Measurements from ENCODE around the gene MTMR3. TPM values are rescaled to one million over a fixed set of nuclear protein-coding genes. Genes with fewer than 3 reads are reported as not detected.

MTMR3 gene
- total and polyA plus RNA-seq, 8 donors = 37.4 to 55.4 (median 44.9) TPM

DNA sequence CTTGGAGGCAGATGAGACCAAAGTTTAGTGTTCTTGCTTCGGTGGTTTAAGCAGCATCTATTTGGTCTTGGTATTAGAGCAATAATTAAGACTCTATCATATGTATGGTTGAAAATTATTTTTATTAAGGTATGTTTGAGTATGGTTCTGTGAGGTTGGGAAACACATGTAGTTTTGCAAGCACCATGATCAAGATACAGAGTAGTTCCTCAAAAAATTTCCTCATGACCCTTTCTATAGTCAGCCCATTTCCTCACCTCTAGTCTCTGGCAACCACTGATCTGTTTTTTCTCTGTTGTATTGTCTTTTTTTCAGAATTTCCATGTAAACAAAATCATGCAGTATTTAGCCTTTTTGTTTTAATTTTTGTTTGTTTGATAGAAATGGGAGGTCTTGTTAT is 18.4 kb downstream of the MTMR3 start:
- Histone ChIP-seq H3K4me3 (no peak overlapping the region), H3K27ac (peak overlapping the region in 1 of 2 donors; percentile 68), H3K4me1 (peaks cover 8 to 70% of the 10 kb centered on the region in 2 donors), H3K9me3 (no peaks in the 10 kb centered on the region), H3K27me3 (no peaks in the 10 kb centered on the region), H3K36me3 (no peaks in the 10 kb centered on the region)
- intact Hi-C loops (cut with DNase I) = no loop called here
- DNase-seq (no peak), ATAC-seq (no peak)
- TF ChIP-seq, protein P1, sequence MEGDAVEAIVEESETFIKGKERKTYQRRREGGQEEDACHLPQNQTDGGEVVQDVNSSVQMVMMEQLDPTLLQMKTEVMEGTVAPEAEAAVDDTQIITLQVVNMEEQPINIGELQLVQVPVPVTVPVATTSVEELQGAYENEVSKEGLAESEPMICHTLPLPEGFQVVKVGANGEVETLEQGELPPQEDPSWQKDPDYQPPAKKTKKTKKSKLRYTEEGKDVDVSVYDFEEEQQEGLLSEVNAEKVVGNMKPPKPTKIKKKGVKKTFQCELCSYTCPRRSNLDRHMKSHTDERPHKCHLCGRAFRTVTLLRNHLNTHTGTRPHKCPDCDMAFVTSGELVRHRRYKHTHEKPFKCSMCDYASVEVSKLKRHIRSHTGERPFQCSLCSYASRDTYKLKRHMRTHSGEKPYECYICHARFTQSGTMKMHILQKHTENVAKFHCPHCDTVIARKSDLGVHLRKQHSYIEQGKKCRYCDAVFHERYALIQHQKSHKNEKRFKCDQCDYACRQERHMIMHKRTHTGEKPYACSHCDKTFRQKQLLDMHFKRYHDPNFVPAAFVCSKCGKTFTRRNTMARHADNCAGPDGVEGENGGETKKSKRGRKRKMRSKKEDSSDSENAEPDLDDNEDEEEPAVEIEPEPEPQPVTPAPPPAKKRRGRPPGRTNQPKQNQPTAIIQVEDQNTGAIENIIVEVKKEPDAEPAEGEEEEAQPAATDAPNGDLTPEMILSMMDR (IDR thresholded peaks at IDR 0.05) = no peak

DNA sequence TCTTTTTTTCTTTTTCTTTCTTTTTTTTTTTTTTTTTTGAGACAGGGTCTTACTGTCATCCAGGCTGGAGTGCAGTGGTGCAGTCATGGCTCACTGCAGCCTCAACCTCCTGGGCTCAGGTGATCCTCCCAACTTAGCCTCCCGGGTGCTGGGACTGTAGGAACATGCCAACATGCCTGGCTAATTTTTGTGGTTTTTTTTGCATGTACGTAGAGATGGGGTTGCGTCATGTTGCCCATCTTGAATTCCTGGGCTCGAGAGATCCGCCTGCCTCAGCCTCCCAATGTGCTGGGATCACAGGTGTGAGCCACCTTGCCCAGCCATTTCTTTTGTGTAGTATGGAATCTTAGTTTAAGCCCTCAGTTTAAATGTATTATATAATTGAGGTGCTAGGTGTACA is 20.4 kb downstream of the MTMR3 start:
- no peak overlapping the region for H3K27ac ChIP-seq
- no peak overlapping the region for H3K4me3 ChIP-seq
- peaks cover 22 to 88% of the 10 kb centered on the region in 2 donors for H3K4me1 ChIP-seq
- no peaks in the 10 kb centered on the region for H3K36me3 ChIP-seq
- TF ChIP-seq, protein P1 (IDR thresholded peaks at IDR 0.05) = no peak
- H3K9me3 ChIP-seq = no peaks in the 10 kb centered on the region
- H3K27me3 ChIP-seq = no peaks in the 10 kb centered on the region
- no peak for DNase-seq
- intact Hi-C loops (cut with DNase I) = no loop called here
- no peak for ATAC-seq

DNA sequence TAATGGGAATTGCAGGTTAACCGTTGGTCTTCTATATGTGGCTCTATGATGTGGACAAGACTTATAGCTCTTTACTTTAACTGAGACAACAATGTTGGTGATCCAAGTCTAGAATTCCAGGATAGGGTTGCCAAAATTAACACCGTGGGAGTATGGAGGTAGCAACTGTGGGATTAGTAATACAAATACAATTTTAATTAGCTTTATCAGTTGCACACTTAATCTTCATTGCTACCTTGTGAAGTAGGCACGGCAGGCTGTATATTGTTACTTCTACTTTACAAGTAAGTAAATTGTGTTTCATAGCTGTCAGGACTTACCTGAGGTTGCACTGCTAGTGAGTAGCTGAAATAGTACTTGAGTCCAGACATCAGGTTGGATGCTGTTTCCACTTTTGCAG is 21.0 kb downstream of the MTMR3 start:
- peaks cover 26 to 84% of the 10 kb centered on the region in 2 donors for H3K4me1 ChIP-seq
- intact Hi-C loops (cut with DNase I) = no loop called here
- ATAC-seq (no peak), DNase-seq (no peak)
- no peaks in the 10 kb centered on the region for H3K27me3 ChIP-seq
- no peaks in the 10 kb centered on the region for H3K9me3 ChIP-seq
- H3K36me3 ChIP-seq = no peaks in the 10 kb centered on the region
- no peak overlapping the region for H3K4me3 ChIP-seq
- TF ChIP-seq, protein P1 (IDR thresholded peaks at IDR 0.05) = no peak
- no peak overlapping the region for H3K27ac ChIP-seq

DNA sequence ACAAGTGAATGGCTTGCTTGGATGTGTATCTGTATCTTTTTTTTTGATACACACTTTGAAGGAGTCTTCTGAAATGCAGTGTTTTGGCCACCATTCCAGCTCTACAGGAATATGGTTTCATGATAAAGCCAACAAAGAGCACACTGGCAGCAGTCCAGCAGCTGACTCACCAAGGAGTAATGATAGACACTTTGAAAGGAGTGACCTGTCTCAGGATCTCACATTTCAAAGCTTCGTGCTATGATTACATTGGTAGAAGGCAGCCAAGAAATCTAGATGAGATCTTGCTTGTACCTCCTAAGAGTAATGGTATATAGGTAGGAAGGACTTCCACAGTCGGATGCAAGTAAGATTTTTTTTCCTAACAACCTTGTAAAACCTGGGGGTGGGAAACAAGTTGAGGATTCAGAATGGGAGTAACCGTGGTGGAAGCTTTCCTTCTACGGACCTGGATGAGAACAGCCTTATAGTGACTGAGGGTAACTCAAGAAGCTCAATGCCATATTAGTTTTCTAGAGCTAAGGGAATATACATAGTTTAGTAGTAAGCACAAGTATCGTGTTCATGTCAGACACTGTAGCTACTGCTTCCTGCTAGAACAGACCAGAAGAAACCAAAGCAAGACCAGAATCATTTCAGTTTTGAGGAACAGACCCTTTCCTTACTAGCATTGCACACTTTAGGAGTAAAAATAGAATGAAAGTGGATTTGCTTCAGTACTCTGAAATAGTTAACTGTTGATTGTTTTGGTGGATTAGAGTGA is 25.0 kb downstream of the MTMR3 start:
- TF ChIP-seq, protein P1 (IDR thresholded peaks at IDR 0.05) = no peak
- ATAC-seq (peak; percentile 82), DNase-seq (peak in 3 of 4 donors; percentile 42 to 82 (median 76))
- H3K27me3 ChIP-seq = no peaks in the 10 kb centered on the region
- peaks cover 27 to 72% of the 10 kb centered on the region in 2 donors for H3K4me1 ChIP-seq
- peak overlapping the region; percentile 9 to 50 for H3K27ac ChIP-seq
- H3K36me3 ChIP-seq = no peaks in the 10 kb centered on the region
- intact Hi-C loops (cut with DNase I) = no loop called here
- H3K4me3 ChIP-seq = no peak overlapping the region
- no peaks in the 10 kb centered on the region for H3K9me3 ChIP-seq

DNA sequence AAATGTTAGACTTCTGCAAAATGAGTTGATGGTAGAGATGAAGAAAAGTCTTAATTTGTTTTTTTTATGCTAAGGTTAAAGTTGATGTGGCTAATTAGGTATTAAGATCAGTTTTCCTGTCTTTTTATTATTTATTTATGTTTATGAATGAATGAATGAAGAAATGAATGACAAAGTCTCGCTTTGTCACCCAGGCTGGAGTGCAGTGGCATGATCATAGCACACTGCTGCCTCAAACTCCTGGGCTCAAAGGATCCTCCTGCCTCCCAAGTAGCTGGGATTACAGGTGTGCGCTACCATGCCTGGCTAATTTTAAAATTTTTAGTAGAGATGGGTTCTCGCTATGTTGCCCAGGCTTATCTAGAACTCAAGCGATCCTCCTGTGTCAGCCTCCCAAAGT is 29.2 kb downstream of the MTMR3 start:
- ATAC-seq = no peak
- intact Hi-C loops (cut with DNase I) = no loop called here
- H3K27ac ChIP-seq = no peak overlapping the region
- no peak overlapping the region for H3K4me3 ChIP-seq
- H3K4me1 ChIP-seq = peaks cover 35 to 67% of the 10 kb centered on the region in 2 donors
- no peak for DNase-seq
- H3K9me3 ChIP-seq = no peaks in the 10 kb centered on the region
- TF ChIP-seq, protein P1 (IDR thresholded peaks at IDR 0.05) = no peak
- no peaks in the 10 kb centered on the region for H3K36me3 ChIP-seq
- H3K27me3 ChIP-seq = no peaks in the 10 kb centered on the region

Data from left lung (tissue), 10 donors.